Activated T-cell treated with anti-CD3 and anti-CD28 coated beads for 1 hour (primary cell): ENCODE results near the gene SYCP2.

Experiments
- DNase-seq: peaks from one replicate; pipeline ENCODE4 v3.0.0-alpha.2; 2020; ENCODE audit warnings: low read depth

The SYCP2 gene

GRCh38 chr20:59836767-59837166 is 96.7 kb downstream of the SYCP2 start:
- no peak for DNase-seq

GRCh38 chr20:59835448-59836395 is 97.7 kb downstream of the SYCP2 start:
- no peak for DNase-seq

GRCh38 chr20:59835057-59835447 is 98.4 kb downstream of the SYCP2 start:
- DNase-seq, result no peak

- DNase-seq, result no peak
These were observed 100.8 kb downstream of the SYCP2 start for GRCh38 chr20:59832406-59833363.

- no peak for DNase-seq
These were observed 101.5 kb downstream of the SYCP2 start for GRCh38 chr20:59831916-59832270.

- no peak for DNase-seq
These were observed 102.2 kb downstream of the SYCP2 start for GRCh38 chr20:59831024-59831915.

- DNase-seq, result no peak
These were observed 102.8 kb downstream of the SYCP2 start for GRCh38 chr20:59830665-59831023.

- no peak for DNase-seq
These were observed 103.4 kb downstream of the SYCP2 start for GRCh38 chr20:59829786-59830664.

GRCh38 chr20:59829054-59829785 is 104.2 kb downstream of the SYCP2 start:
- DNase-seq, result no peak

GRCh38 chr20:59828125-59829053 is 105.0 kb downstream of the SYCP2 start:
- DNase-seq, result no peak

- DNase-seq, result no peak
These were observed 106.0 kb downstream of the SYCP2 start for GRCh38 chr20:59827138-59828056.

- no peak for DNase-seq
These were observed 107.3 kb downstream of the SYCP2 start for GRCh38 chr20:59825944-59826759.

- no peak for DNase-seq
These were observed 107.9 kb downstream of the SYCP2 start for GRCh38 chr20:59825563-59825920.

- DNase-seq, result no peak
These were observed 108.5 kb downstream of the SYCP2 start for GRCh38 chr20:59824711-59825562.

- DNase-seq, result no peak
These were observed 109.8 kb downstream of the SYCP2 start for GRCh38 chr20:59823491-59824259.
